ENCODE results near the gene P3R3URF.

Gene P3R3URF

DNA sequence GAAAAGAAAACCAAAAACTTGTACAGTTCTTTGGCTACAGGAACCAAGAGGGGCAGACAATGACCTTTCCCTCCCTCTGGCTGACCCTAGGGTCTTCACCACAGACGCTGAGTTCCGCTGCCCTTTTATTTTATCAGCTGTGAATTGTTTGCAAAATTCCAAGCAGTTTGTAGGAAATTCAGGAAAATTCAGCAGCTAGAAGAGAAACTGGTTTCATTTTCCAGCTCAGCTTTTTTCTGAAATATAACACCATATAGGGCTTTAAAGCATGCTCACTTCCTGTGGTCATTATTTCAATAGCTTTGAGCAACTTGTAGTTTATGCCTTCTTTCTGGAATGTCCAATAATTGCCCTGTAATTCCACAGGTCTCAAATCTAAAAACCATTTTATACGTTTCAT, 38.4 kb downstream of the P3R3URF start:
- H3K36me3 Mint-ChIP-seq (ENCODE audit: low read depth): no peaks in the 10 kb centered on the region
- H3K27ac Mint-ChIP-seq: peak overlapping the region; percentile 81 to 98 (median 94)
- H3K4me3 Mint-ChIP-seq: peak overlapping the region; percentile 65 to 78 (median 73)
- H3K4me1 Mint-ChIP-seq: peaks cover 42% of the 10 kb centered on the region
- H3K27me3 Mint-ChIP-seq (ENCODE audit: low read depth): no peaks in the 10 kb centered on the region
- no peaks in the 10 kb centered on the region for H3K9me3 Mint-ChIP-seq
- TF ChIP-seq, protein P1, sequence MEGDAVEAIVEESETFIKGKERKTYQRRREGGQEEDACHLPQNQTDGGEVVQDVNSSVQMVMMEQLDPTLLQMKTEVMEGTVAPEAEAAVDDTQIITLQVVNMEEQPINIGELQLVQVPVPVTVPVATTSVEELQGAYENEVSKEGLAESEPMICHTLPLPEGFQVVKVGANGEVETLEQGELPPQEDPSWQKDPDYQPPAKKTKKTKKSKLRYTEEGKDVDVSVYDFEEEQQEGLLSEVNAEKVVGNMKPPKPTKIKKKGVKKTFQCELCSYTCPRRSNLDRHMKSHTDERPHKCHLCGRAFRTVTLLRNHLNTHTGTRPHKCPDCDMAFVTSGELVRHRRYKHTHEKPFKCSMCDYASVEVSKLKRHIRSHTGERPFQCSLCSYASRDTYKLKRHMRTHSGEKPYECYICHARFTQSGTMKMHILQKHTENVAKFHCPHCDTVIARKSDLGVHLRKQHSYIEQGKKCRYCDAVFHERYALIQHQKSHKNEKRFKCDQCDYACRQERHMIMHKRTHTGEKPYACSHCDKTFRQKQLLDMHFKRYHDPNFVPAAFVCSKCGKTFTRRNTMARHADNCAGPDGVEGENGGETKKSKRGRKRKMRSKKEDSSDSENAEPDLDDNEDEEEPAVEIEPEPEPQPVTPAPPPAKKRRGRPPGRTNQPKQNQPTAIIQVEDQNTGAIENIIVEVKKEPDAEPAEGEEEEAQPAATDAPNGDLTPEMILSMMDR (IDR thresholded peaks at IDR 0.05; ENCODE audit: unreplicated experiment in 3 of 3): no peak

DNA sequence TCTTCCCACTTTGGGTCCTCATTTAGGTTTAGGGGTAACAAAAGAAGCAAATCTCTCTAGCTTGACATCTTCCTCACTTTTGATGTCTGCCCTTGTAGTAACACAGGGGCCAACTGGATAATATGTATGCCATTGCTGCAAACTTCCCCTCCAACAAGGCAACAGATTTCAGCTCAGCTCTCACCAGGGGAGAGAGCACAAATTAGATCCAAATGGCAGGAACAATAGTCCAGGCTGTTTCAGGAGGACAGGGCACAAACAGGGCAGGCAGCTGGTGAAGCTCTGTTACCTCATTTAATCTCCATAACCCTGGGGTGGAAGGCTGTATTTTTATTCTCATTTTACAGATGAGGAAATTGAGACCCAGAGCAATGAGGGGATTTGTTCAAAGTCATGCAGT, 39.6 kb downstream of the P3R3URF start:
- peaks cover 44% of the 10 kb centered on the region for H3K4me1 Mint-ChIP-seq
- TF ChIP-seq, protein P1 (IDR thresholded peaks at IDR 0.05; ENCODE audit: unreplicated experiment in 3 of 3): no peak
- H3K27ac Mint-ChIP-seq: peak overlapping the region; percentile 64 to 94 (median 81)
- H3K9me3 Mint-ChIP-seq: no peaks in the 10 kb centered on the region
- H3K27me3 Mint-ChIP-seq (ENCODE audit: low read depth): no peaks in the 10 kb centered on the region
- H3K36me3 Mint-ChIP-seq (ENCODE audit: low read depth): no peaks in the 10 kb centered on the region
- H3K4me3 Mint-ChIP-seq: peak overlapping the region in 1 of 3 experiments; percentile 27

DNA sequence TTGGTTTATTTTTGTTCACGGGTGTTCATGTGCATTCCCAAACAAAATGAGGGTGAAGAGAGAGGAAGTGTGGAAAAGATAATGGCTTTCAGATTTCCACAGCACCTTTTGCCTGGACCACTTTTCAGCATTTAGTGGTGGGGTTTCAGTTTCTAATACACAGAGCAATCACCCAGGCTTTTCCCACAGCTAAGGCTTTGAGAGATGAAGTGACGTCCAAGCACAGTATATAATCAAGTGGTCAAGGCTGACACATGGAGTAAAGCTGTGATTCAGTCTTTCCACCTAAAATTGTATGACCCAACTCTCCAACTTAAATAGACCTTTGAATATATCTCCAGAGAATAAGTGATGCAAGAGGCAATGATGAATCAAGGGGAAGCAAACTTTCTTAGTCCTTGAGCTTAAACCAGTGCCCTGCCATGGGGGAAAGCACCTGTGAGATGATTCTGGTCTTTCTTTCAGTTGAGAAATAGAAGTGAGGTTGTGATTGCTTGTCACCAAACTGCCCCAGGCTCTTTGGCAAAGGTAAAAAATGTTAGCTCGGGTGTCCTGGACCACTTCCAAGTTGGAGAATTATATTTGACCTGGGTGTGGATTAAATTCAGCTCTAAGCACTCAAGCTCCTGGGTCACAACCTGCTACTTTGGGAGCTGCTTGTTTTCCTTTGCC, 41.5 kb downstream of the P3R3URF start:
- TF ChIP-seq, protein P1 (IDR thresholded peaks at IDR 0.05; ENCODE audit: unreplicated experiment in 3 of 3): no peak
- peak overlapping the region; percentile 100 for H3K27ac Mint-ChIP-seq
- H3K36me3 Mint-ChIP-seq (ENCODE audit: low read depth): no peaks in the 10 kb centered on the region
- no peaks in the 10 kb centered on the region for H3K27me3 Mint-ChIP-seq (ENCODE audit: low read depth)
- H3K4me3 Mint-ChIP-seq: peak overlapping the region in 2 of 3 experiments; percentile 2 to 91
- no peaks in the 10 kb centered on the region for H3K9me3 Mint-ChIP-seq
- peaks cover 51% of the 10 kb centered on the region for H3K4me1 Mint-ChIP-seq

DNA sequence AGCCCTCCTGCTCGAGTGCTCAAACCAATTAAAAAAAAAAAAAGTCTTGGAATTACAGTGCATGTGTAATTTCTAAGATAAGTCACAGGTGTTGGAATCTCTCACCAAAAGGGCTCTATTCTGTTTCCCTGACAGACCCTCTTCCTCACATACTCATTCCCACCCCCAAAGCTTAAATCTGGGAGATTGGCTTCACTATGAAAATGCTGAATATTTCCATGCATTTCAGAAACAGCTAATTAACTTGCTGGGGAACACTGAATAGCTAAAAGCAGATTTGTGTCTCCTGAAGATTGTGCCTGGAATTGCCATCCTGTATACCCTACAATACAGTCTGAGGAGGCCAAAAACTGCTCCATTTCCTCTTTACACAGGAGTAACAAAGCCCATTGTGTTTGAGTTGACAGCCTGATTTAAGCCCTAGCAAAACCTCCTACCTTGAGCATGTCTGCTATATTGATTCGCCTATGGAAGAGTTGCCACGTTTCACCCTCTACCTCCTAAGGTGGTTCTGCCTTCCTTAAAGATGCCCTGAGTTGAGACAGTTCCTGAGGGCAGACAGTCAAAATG, 42.4 kb downstream of the P3R3URF start:
- no peaks in the 10 kb centered on the region for H3K27me3 Mint-ChIP-seq (ENCODE audit: low read depth)
- peak overlapping the region; percentile 100 for H3K27ac Mint-ChIP-seq
- no peaks in the 10 kb centered on the region for H3K36me3 Mint-ChIP-seq (ENCODE audit: low read depth)

DNA sequence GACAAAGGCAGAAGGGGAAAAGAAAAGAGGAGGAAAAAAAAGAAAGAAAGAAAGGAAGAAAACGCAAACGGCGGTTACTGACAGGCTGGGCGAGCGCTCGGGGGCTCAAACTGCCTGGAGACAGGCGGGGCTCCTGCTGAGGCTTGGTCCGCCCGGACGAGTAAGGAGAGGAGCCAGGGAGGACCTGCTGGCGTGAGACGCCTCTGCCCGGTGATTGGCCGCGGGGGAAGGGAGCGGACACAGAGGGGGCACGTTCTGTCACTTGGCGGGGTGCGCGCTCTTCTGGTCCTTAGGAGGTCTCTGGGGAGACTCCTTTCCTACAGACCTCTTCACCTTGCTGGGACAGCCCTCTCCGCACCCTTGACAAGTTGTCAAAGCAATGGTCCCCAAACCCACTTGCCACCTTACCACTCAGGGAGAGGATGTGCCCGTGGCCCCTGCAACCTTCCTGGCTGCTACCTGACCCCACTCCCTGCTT, 43.1 kb downstream of the P3R3URF start:
- Mint-ChIP-seq H3K27me3 (ENCODE audit: low read depth) (no peaks in the 10 kb centered on the region), H3K4me1 (peaks cover 62% of the 10 kb centered on the region), H3K36me3 (ENCODE audit: low read depth) (no peaks in the 10 kb centered on the region), H3K27ac (peak overlapping the region; percentile 100), H3K9me3 (no peaks in the 10 kb centered on the region), H3K4me3 (peak overlapping the region; percentile 88 to 92 (median 91))
- TF ChIP-seq, protein P1 (IDR thresholded peaks at IDR 0.05; ENCODE audit: unreplicated experiment in 3 of 3): no peak

More for the DNA sequence above, 42.4 kb downstream of the P3R3URF start:
- Mint-ChIP-seq H3K4me3 (peak overlapping the region; percentile 88 to 92 (median 91)), H3K4me1 (peaks cover 59% of the 10 kb centered on the region), H3K9me3 (no peaks in the 10 kb centered on the region)
- TF ChIP-seq, protein P1 (IDR thresholded peaks at IDR 0.05; ENCODE audit: unreplicated experiment in 3 of 3): no peak
